ENCODE results near the gene CLMP.

The CLMP gene

DNA sequence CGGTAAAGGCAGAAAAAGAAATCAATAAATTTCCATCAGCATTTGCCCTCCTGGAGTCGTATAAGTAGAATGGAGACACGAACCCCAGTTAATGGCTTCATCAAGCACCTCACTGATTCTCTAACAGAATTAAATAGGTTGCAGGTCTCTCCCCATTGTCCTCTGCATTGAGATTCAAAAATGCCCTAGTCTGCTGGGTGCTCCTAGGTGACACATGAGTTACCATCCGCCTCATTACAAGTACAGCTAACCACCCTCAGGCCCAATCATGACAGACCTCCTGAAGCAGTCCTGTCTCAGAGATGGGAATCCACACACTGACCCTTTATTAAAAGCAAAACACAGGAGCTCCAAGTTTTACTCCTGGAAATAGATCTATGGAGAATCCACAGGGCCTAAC, 164.5 kb downstream of the CLMP start:
- Histone ChIP-seq H3K9me2 (ENCODE audit: low read depth, low read length) (no peaks in the 10 kb centered on the region), H3K4me1 (ENCODE audit: insufficient read depth, low read length, severe bottlenecking) (no peaks in the 10 kb centered on the region), H4K20me1 (ENCODE audit: insufficient read depth, low read length) (no peaks in the 10 kb centered on the region), H3K9me3 (ENCODE audit: low read length) (no peaks in the 10 kb centered on the region), H3K27me3 (ENCODE audit: insufficient read depth, low read length) (no peaks in the 10 kb centered on the region), H3K79me2 (ENCODE audit: insufficient read depth, low read length) (no peaks in the 10 kb centered on the region), H3K27ac (ENCODE audit: low read depth, low read length, poor library complexity, severe bottlenecking) (no peak overlapping the region), H2AFZ (ENCODE audit: low read length) (no peak overlapping the region), H3K9ac (ENCODE audit: low read length) (no peak overlapping the region), H3K36me3 (ENCODE audit: insufficient read depth, low read length) (no peaks in the 10 kb centered on the region), H3K4me2 (ENCODE audit: low read length) (no peak overlapping the region), H3F3A (ENCODE audit: insufficient read depth, low read length) (no peaks in the 10 kb centered on the region), H3K4me3 (ENCODE audit: low read depth, low read length, poor library complexity, severe bottlenecking) (no peak overlapping the region)
- TF ChIP-seq, protein P1, sequence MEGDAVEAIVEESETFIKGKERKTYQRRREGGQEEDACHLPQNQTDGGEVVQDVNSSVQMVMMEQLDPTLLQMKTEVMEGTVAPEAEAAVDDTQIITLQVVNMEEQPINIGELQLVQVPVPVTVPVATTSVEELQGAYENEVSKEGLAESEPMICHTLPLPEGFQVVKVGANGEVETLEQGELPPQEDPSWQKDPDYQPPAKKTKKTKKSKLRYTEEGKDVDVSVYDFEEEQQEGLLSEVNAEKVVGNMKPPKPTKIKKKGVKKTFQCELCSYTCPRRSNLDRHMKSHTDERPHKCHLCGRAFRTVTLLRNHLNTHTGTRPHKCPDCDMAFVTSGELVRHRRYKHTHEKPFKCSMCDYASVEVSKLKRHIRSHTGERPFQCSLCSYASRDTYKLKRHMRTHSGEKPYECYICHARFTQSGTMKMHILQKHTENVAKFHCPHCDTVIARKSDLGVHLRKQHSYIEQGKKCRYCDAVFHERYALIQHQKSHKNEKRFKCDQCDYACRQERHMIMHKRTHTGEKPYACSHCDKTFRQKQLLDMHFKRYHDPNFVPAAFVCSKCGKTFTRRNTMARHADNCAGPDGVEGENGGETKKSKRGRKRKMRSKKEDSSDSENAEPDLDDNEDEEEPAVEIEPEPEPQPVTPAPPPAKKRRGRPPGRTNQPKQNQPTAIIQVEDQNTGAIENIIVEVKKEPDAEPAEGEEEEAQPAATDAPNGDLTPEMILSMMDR (IDR thresholded peaks at IDR 0.05; ENCODE audit: low read length), result no peak
- no peak for TF ChIP-seq EZH2 (IDR thresholded peaks at IDR 0.05; ENCODE audit: borderline replicate concordance, low read length)

DNA sequence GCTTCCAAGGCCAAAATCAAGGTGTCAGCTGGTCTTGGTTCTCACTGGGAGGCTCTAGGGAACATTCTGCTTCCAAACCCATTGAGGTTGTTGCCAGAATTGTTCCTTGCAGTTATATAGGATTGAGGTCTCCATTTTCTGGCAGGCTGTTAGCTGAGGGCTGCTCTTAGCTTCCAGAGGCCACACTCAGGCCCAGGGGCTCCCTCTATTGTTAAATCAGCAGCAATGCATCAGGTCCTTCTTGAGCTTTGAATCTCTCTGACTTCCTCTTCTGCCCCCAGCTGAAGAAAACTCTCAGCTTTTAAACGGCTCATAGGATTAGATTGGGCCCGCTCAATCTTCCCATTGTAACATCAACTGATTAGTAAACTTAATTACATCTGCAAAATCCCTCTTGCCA, 174.1 kb downstream of the CLMP start:
- TF ChIP-seq, protein P1 (IDR thresholded peaks at IDR 0.05; ENCODE audit: low read length), result peak; percentile 50; the same call in 1 of the 2 replicates
- no peak for TF ChIP-seq EZH2 (IDR thresholded peaks at IDR 0.05; ENCODE audit: borderline replicate concordance, low read length)
- no peaks in the 10 kb centered on the region for H3F3A ChIP-seq (ENCODE audit: insufficient read depth, low read length)
- no peak overlapping the region for H3K9ac ChIP-seq (ENCODE audit: low read length)
- no peaks in the 10 kb centered on the region for H3K9me3 ChIP-seq (ENCODE audit: low read length)
- H3K4me2 ChIP-seq (ENCODE audit: low read length), result no peak overlapping the region
- no peaks in the 10 kb centered on the region for H4K20me1 ChIP-seq (ENCODE audit: insufficient read depth, low read length)
- no peak overlapping the region for H3K27ac ChIP-seq (ENCODE audit: low read depth, low read length, poor library complexity, severe bottlenecking)
- H3K4me1 ChIP-seq (ENCODE audit: insufficient read depth, low read length, severe bottlenecking), result no peaks in the 10 kb centered on the region
- H3K36me3 ChIP-seq (ENCODE audit: insufficient read depth, low read length), result no peaks in the 10 kb centered on the region
- H3K79me2 ChIP-seq (ENCODE audit: insufficient read depth, low read length), result no peaks in the 10 kb centered on the region
- H2AFZ ChIP-seq (ENCODE audit: low read length), result no peak overlapping the region
- H3K27me3 ChIP-seq (ENCODE audit: insufficient read depth, low read length), result no peaks in the 10 kb centered on the region
- H3K9me2 ChIP-seq (ENCODE audit: low read depth, low read length), result no peaks in the 10 kb centered on the region
- H3K4me3 ChIP-seq (ENCODE audit: low read depth, low read length, poor library complexity, severe bottlenecking), result no peak overlapping the region
